ENCODE results near the gene TLE4. TPM values are rescaled to one million over a fixed set of nuclear protein-coding genes. Genes with fewer than 3 reads are reported as not detected.

TLE4 gene
- 23.3 and 27.5 TPM in 2 replicates for total RNA-seq

GRCh38 chr9:79571309-79572031 lies at the start of gene TLE4:
TLE4 (plus strand) TSS chr9:79571965; CDS start chr9:79572791, 826 bp downstream.

